IMR-90 (cell line): ENCODE results near the gene SCNN1B. TPM values are rescaled to one million over a fixed set of nuclear protein-coding genes. Genes with fewer than 3 reads are reported as not detected.

ENCODE experiments used
- ATAC-seq: fragments of 200-7000 bp; cut with Tn5 transposase; 2 replicates; pipeline ENCODE4 v1.9.1; 2020; ENCODE audit warnings: low read depth, mild to moderate bottlenecking, moderate library complexity
- BruUV-seq: library from RNA; stranded (reverse); fragments of 400-500 nt; replicated peaks from 2 replicates; lab custom pipeline; 2021; lab: Mats Ljungman, UMichigan
- CTCF ChIA-PET: fragments of 300-600 bp; formaldehyde crosslinking; extraction: SDS; loops from one replicate; lab custom pipeline; 2021; ENCODE audit warnings: antibody characterized with exemption; lab: Yijun Ruan, JAX
- POLR2A ChIA-PET: fragments of 300-600 bp; sonication (Branson Sonifier 250); formaldehyde crosslinking; loops from one replicate; lab custom pipeline; 2022; ENCODE audit warnings: antibody characterized with exemption; ENCODE audit not compliant: unreplicated experiment; lab: Charles Lee
- DNase-seq: peaks from one replicate; pipeline ENCODE4 v3.0.0; 2013
- H2AFZ ChIP-seq: replicated peaks from 2 replicates; pipeline ENCODE3; 2013; ENCODE audit warnings: low read length, mild to moderate bottlenecking; ENCODE audit not compliant: poor library complexity
- H2AK5ac ChIP-seq: 2 replicates; pipeline ENCODE4 v1.6.1; 2013; ENCODE audit warnings: low read depth, low read length, inconsistent platforms
- H2AK9ac ChIP-seq: replicated peaks from 2 replicates; pipeline ENCODE3; 2013; ENCODE audit warnings: mild to moderate bottlenecking, low read depth, low read length, moderate library complexity; ENCODE audit not compliant: poor library complexity
- H2BK120ac ChIP-seq: 2 replicates; pipeline ENCODE4 v1.6.1; 2013; ENCODE audit warnings: low read depth, low read length, inconsistent platforms
- H2BK15ac ChIP-seq: 3 replicates; pipeline ENCODE4 v1.6.1; 2013; ENCODE audit warnings: low read depth, low read length, inconsistent platforms
- H2BK20ac ChIP-seq: 2 replicates; pipeline ENCODE4 v1.6.1; 2013; ENCODE audit warnings: low read depth, mild to moderate bottlenecking, inconsistent platforms, low read length, moderate library complexity
- H2BK5ac ChIP-seq: 2 replicates; pipeline ENCODE4 v1.6.1; 2013; ENCODE audit warnings: mild to moderate bottlenecking, low read depth, low read length, inconsistent platforms; ENCODE audit not compliant: poor library complexity, severe bottlenecking
- H3K14ac ChIP-seq: replicated peaks from 2 replicates; pipeline ENCODE4 v1.6.1; 2013; ENCODE audit warnings: low read depth, low read length, inconsistent platforms
- H3K18ac ChIP-seq: 2 replicates; pipeline ENCODE4 v1.6.1; 2013; ENCODE audit warnings: low read depth, low read length, control low read depth
- H3K23ac ChIP-seq: 2 replicates; pipeline ENCODE4 v1.6.1; 2013; ENCODE audit warnings: low read depth, low read length, inconsistent platforms
- H3K27ac ChIP-seq: 2 replicates; pipeline ENCODE4 v1.5.1; 2013; ENCODE audit warnings: mild to moderate bottlenecking, control low read depth, low read length; ENCODE audit not compliant: insufficient read depth
- H3K27me3 ChIP-seq: 2 replicates; pipeline ENCODE4 v1.6.1; 2013; ENCODE audit warnings: low read length; ENCODE audit not compliant: control insufficient read depth, insufficient read depth
- H3K36me3 ChIP-seq: 2 replicates; pipeline ENCODE4 v1.6.1; 2013; ENCODE audit warnings: low read length, mixed read lengths; ENCODE audit not compliant: control insufficient read depth, insufficient read depth
- H3K4ac ChIP-seq: 2 replicates; pipeline ENCODE4 v1.6.1; 2013; ENCODE audit warnings: low read depth, low read length, inconsistent platforms
- H3K4me1 ChIP-seq: 2 replicates; pipeline ENCODE4 v1.6.1; 2013; ENCODE audit warnings: low read length, mixed read lengths; ENCODE audit not compliant: control insufficient read depth, insufficient read depth
- H3K4me2 ChIP-seq: 2 replicates; pipeline ENCODE4 v1.6.1; 2013; ENCODE audit warnings: low read depth, mild to moderate bottlenecking, control low read depth, low read length, moderate library complexity
- H3K4me3 ChIP-seq: 2 replicates; pipeline ENCODE4 v1.5.1; 2013; ENCODE audit warnings: low read depth, mild to moderate bottlenecking, control low read depth, low read length, moderate library complexity; ENCODE audit not compliant: insufficient read depth
- H3K56ac ChIP-seq: 2 replicates; pipeline ENCODE4 v1.6.1; 2013; ENCODE audit warnings: low read length, inconsistent platforms; ENCODE audit not compliant: insufficient read depth; ENCODE audit errors: extremely low read depth
- H3K79me1 ChIP-seq, 2 experiments: 2 replicates each; pipeline ENCODE4 v1.6.1; 2013; ENCODE audit warnings: low read length in 2 of 2, inconsistent platforms in 1 of 2, low read depth in 1 of 2
- H3K9ac ChIP-seq: 2 replicates; pipeline ENCODE4 v1.6.1; 2013; ENCODE audit warnings: low read depth, low read length, control low read depth
- H3K9me1 ChIP-seq: 2 replicates; pipeline ENCODE4 v1.6.1; 2013; ENCODE audit warnings: low read length, inconsistent platforms; ENCODE audit not compliant: insufficient read depth
- H3K9me3 ChIP-seq: 2 replicates; pipeline ENCODE4 v1.6.1; 2013; ENCODE audit warnings: low read length; ENCODE audit not compliant: control insufficient read depth, insufficient read depth
- H4K20me1 ChIP-seq: 2 replicates; pipeline ENCODE4 v1.6.1; 2013; ENCODE audit warnings: low read length, inconsistent platforms; ENCODE audit not compliant: insufficient read depth
- H4K5ac ChIP-seq: 2 replicates; pipeline ENCODE4 v1.6.1; 2013; ENCODE audit warnings: mild to moderate bottlenecking, low read depth, low read length, control low read depth
- H4K8ac ChIP-seq, 2 experiments: 2 replicates each; pipeline ENCODE4 v1.6.1; 2013; ENCODE audit warnings: low read depth in 2 of 2, low read length in 2 of 2, control low read depth in 1 of 2, inconsistent platforms in 1 of 2
- H4K91ac ChIP-seq: 2 replicates; pipeline ENCODE4 v1.6.1; 2013; ENCODE audit warnings: low read depth, low read length, inconsistent platforms; ENCODE audit not compliant: insufficient read depth
- BHLHE40 ChIP-seq: fragments of 150-350 bp; IDR thresholded peaks from 2 replicates; pipeline ENCODE4 v1.6.1; 2016; ENCODE audit warnings: mild to moderate bottlenecking, low read depth, low read length
- CEBPB ChIP-seq: IDR thresholded peaks from 2 replicates; pipeline ENCODE4 v1.6.1; 2012; ENCODE audit warnings: low read depth, low read length, improper control_type of control experiment
- CHD1 ChIP-seq: IDR thresholded peaks from 2 replicates; pipeline ENCODE4 v1.6.1; 2012; ENCODE audit warnings: low read depth, low read length, improper control_type of control experiment
- FOS ChIP-seq: fragments of 150-350 bp; IDR thresholded peaks from 2 replicates; pipeline ENCODE4 v1.6.1; 2016; ENCODE audit warnings: low read depth, low read length
- MAFK ChIP-seq: IDR thresholded peaks from 2 replicates; pipeline ENCODE4 v1.6.1; 2012; ENCODE audit warnings: low read depth, low read length, improper control_type of control experiment
- MAZ ChIP-seq: IDR thresholded peaks from 2 replicates; pipeline ENCODE4 v1.6.1; 2012; ENCODE audit warnings: low read depth, mild to moderate bottlenecking, low read length, improper control_type of control experiment, moderate library complexity, borderline replicate concordance
- MXI1 ChIP-seq: IDR thresholded peaks from 2 replicates; pipeline ENCODE4 v1.6.1; 2012; ENCODE audit warnings: low read depth, mild to moderate bottlenecking, low read length, moderate library complexity, borderline replicate concordance
- NFE2L2 ChIP-seq: fragments of 150-350 bp; IDR thresholded peaks from 2 replicates; pipeline ENCODE4 v1.6.1; 2016; ENCODE audit warnings: low read depth, mild to moderate bottlenecking, low read length
- POLR2A ChIP-seq: IDR thresholded peaks from 2 replicates; pipeline ENCODE4 v1.6.1; 2012; ENCODE audit warnings: mild to moderate bottlenecking, low read depth, low read length
- RAD21 ChIP-seq: IDR thresholded peaks from 2 replicates; pipeline ENCODE4 v1.6.1; 2012; ENCODE audit warnings: low read length, improper control_type of control experiment
- RCOR1 ChIP-seq: IDR thresholded peaks from 2 replicates; pipeline ENCODE4 v1.6.1; 2012; ENCODE audit warnings: mild to moderate bottlenecking, low read length, improper control_type of control experiment; ENCODE audit not compliant: insufficient replicate concordance
- RFX5 ChIP-seq: IDR thresholded peaks from 2 replicates; pipeline ENCODE4 v1.8.0; 2012; ENCODE audit warnings: low read depth, mild to moderate bottlenecking, low read length, moderate library complexity
- SMC3 ChIP-seq: fragments of 150-350 bp; IDR thresholded peaks from 2 replicates; pipeline ENCODE4 v1.6.1; 2016; ENCODE audit warnings: low read depth, mild to moderate bottlenecking, antibody characterized with exemption, low read length, moderate library complexity
- WGBS, 2 experiments: methylation state at CpG; one replicate each; pipeline versions ENCODE4 v1.1.5 to v1.1.7; 2013; ENCODE audit warnings: missing lambda C conversion rate in 2 of 2; ENCODE audit not compliant: insufficient read length in 1 of 2; ENCODE audit errors: extremely low coverage in 2 of 2; 5-methylcytosine and 5-hydroxymethylcytosine counted together
- dilution Hi-C: fragments of 300-500 bp; cut with HindIII; formaldehyde crosslinking; loops from one replicate; pipeline ENCODE4 v1.14.3; 2018; ENCODE audit warnings: low sequenced_read_pairs; ENCODE audit not compliant: unreplicated experiment
- in situ Hi-C: fragments of 300-500 bp; cut with MboI; formaldehyde crosslinking; loops from 3 replicates; pipeline ENCODE4 v1.14.3; 2019; ENCODE audit warnings: low sequenced_read_pairs, inconsistent platforms, mixed read lengths
- intact Hi-C: fragments of 100-400 bp; cut with micrococcal nuclease; formaldehyde crosslinking; loops from 2 replicates; pipeline ENCODE4 v1.10.0; 2022
- polyA plus RNA-seq, 3 experiments: library from polyadenylated mRNA; depleted of rRNA; stranded (reverse); fragments of >200 nt; gene quantifications; 2 replicates each; pipeline ENCODE4 v1.2.3, GENCODE V29; 2012; ENCODE audit warnings: low replicate concordance in 1 of 3
- total RNA-seq: library from RNA; depleted of rRNA; stranded (reverse); fragments of >200 nt; gene quantifications from 2 replicates; pipeline ENCODE4 v1.2.3, GENCODE V29; 2012
- TF ChIP-seq, protein P1 (sequence below): conservative IDR thresholded peaks from 2 replicates; pipeline ENCODE4 v1.5.1; 2012; ENCODE audit warnings: mild to moderate bottlenecking, low read depth, low read length, improper control_type of control experiment
- TF ChIP-seq, protein P2 (sequence below): fragments of 150-350 bp; IDR thresholded peaks from 2 replicates; pipeline ENCODE4 v1.6.1; 2017; ENCODE audit warnings: mild to moderate bottlenecking, antibody characterized with exemption, low read length, low read depth

Gene SCNN1B
- total and polyA plus RNA-seq, 2 of the 4 experiments (the other 2 are of a cell fraction): not detected

DNA sequence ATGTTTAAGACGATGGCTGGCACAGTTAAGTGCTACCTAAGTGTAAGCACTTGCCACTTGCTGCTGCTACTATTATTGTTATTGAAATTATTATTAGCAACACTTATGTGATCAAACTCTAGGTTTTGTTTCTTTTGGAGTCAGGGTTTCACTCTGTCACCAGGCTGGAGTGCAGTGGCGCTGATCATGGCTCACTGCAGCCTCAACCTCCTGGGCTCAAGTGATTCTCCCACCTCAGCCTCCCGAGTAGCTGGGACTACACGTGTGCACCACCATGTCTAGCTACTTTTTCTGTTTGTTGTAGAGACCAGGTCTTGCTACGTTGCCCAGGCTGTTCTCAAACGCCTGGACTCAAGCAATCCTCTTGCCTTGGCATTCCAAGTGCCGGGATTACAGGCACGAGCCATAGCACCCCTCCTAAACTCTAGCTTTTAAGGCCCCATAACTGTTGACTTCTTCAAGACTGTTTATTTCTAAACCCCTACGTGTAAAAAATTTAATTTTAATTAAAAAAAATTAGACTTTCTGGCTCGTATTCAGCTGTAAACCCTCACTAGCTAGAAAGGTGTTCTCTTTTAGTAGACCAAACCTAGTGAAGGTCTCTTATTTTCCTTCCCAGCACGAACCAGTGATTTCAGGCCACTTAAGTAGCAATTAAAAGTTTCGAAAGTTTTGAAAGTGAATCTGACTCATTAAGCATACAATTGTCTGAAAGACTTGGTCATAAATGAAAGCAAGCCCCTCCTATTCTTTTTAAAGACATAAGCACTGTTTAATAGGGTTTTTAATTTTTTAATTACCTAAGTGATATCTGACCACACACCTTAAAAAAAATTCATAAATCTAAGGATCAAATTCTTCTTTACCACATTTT is 11.7 kb upstream of the SCNN1B start:
- no peak overlapping the region for H2BK120ac ChIP-seq
- in situ Hi-C loops (no loop called here), intact Hi-C loops (no loop called here), dilution Hi-C loops (no loop called here)
- no TSS peak for BruUV-seq
- H2AK5ac ChIP-seq: no peak overlapping the region
- H3K23ac ChIP-seq: no peak overlapping the region
- no peak overlapping the region for H2AFZ ChIP-seq
- H4K5ac ChIP-seq: no peak overlapping the region
- no peak overlapping the region for H2AK9ac ChIP-seq
- H3K9me1 ChIP-seq: no peaks in the 10 kb centered on the region
- no peak overlapping the region for H4K91ac ChIP-seq
- H3K4me3 ChIP-seq: no peak overlapping the region
- TF ChIP-seq RAD21 (no peak), MAFK (no peak), MXI1 (no peak), RFX5 (no peak), CHD1 (no peak), NFE2L2 (no peak), MAZ (no peak), RCOR1 (no peak), FOS (no peak), CEBPB (no peak), POLR2A (no peak), SMC3 (no peak), BHLHE40 (no peak)
- TF ChIP-seq, protein P1, sequence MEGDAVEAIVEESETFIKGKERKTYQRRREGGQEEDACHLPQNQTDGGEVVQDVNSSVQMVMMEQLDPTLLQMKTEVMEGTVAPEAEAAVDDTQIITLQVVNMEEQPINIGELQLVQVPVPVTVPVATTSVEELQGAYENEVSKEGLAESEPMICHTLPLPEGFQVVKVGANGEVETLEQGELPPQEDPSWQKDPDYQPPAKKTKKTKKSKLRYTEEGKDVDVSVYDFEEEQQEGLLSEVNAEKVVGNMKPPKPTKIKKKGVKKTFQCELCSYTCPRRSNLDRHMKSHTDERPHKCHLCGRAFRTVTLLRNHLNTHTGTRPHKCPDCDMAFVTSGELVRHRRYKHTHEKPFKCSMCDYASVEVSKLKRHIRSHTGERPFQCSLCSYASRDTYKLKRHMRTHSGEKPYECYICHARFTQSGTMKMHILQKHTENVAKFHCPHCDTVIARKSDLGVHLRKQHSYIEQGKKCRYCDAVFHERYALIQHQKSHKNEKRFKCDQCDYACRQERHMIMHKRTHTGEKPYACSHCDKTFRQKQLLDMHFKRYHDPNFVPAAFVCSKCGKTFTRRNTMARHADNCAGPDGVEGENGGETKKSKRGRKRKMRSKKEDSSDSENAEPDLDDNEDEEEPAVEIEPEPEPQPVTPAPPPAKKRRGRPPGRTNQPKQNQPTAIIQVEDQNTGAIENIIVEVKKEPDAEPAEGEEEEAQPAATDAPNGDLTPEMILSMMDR: no peak
- TF ChIP-seq, protein P2, sequence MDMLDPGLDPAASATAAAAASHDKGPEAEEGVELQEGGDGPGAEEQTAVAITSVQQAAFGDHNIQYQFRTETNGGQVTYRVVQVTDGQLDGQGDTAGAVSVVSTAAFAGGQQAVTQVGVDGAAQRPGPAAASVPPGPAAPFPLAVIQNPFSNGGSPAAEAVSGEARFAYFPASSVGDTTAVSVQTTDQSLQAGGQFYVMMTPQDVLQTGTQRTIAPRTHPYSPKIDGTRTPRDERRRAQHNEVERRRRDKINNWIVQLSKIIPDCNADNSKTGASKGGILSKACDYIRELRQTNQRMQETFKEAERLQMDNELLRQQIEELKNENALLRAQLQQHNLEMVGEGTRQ: no peak
- no peak overlapping the region for H3K56ac ChIP-seq
- DNase-seq: no peak
- no peaks in the 10 kb centered on the region for H3K4me1 ChIP-seq
- H3K79me1 ChIP-seq: no peaks in the 10 kb centered on the region
- ChIA-PET POLR2A (no interaction called here), CTCF (interaction anchor here (0.7 kb wide), 1 partner anchor 1483 kb away, joined by 3 read pairs; no protein-coding TSS in a partner anchor)
- H4K20me1 ChIP-seq: no peaks in the 10 kb centered on the region
- H3K9me3 ChIP-seq: no peaks in the 10 kb centered on the region
- no peak overlapping the region for H2BK20ac ChIP-seq
- 60% methylated on average over 1 of the region's 12 CpGs; no CpG with 5 or more reads in 1 of the 2 experiments for WGBS, 2 experiments
- no peaks in the 10 kb centered on the region; the same call in 1 of the 2 replicates for H3K27me3 ChIP-seq
- no peak overlapping the region for H2BK15ac ChIP-seq
- no peak overlapping the region for H2BK5ac ChIP-seq
- H3K18ac ChIP-seq: no peak overlapping the region
- no peak overlapping the region for H3K27ac ChIP-seq
- H3K4ac ChIP-seq: no peak overlapping the region
- H3K14ac ChIP-seq: no peak overlapping the region
- H4K8ac ChIP-seq: no peak overlapping the region
- H3K9ac ChIP-seq: no peak overlapping the region
- no peaks in the 10 kb centered on the region for H3K36me3 ChIP-seq
- ATAC-seq: no peak
- no peak overlapping the region for H3K4me2 ChIP-seq
